OCI-LY1 (cell line): ENCODE data around the gene LRIG3.

Experiments used
- H2AFZ ChIP-seq: fragments of 200-600 bp; sonication (generic), shearing (Covaris generic); 2 replicates; pipeline ENCODE4 v1.6.0; 2014; ENCODE audit warnings: antibody characterized with exemption, mild to moderate bottlenecking, low read length
- H3F3A ChIP-seq: fragments of 200-600 bp; sonication (generic), shearing (Covaris generic); 2 replicates; pipeline ENCODE4 v1.6.0; 2014; ENCODE audit warnings: mild to moderate bottlenecking, antibody characterized with exemption, low read length, moderate library complexity; ENCODE audit not compliant: insufficient read depth
- H3K27ac ChIP-seq: fragments of 200-600 bp; sonication (generic); 2 replicates; pipeline ENCODE4 v1.5.1; 2014; ENCODE audit warnings: low read length, mixed run types, mild to moderate bottlenecking, low read depth; ENCODE audit not compliant: poor library complexity, severe bottlenecking
- H3K27me3 ChIP-seq: fragments of 200-600 bp; sonication (generic); 2 replicates; pipeline ENCODE4 v1.6.0; 2014; ENCODE audit warnings: antibody characterized with exemption, mild to moderate bottlenecking, low read length, moderate library complexity; ENCODE audit not compliant: insufficient read depth
- H3K36me3 ChIP-seq: fragments of 200-600 bp; sonication (generic); 2 replicates; pipeline ENCODE4 v1.6.1; 2014; ENCODE audit warnings: mild to moderate bottlenecking, antibody characterized with exemption, low read length, moderate library complexity, mixed read lengths; ENCODE audit not compliant: insufficient read depth
- H3K4me1 ChIP-seq: fragments of 200-600 bp; sonication (generic); 2 replicates; pipeline ENCODE4 v1.5.1; 2014; ENCODE audit warnings: mild to moderate bottlenecking, low read length, moderate library complexity; ENCODE audit not compliant: insufficient read depth, severe bottlenecking
- H3K4me2 ChIP-seq: fragments of 200-600 bp; sonication (generic), shearing (Covaris generic); 2 replicates; pipeline ENCODE4 v1.6.1; 2014; ENCODE audit warnings: low read length
- H3K4me3 ChIP-seq: fragments of 200-600 bp; sonication (generic); 2 replicates; pipeline ENCODE4 v1.5.1; 2014; ENCODE audit warnings: low read length, low read depth, mild to moderate bottlenecking, mixed read lengths; ENCODE audit not compliant: poor library complexity, severe bottlenecking
- H3K79me2 ChIP-seq: fragments of 200-600 bp; shearing (Covaris generic); 2 replicates; pipeline ENCODE4 v1.6.1; 2016; ENCODE audit warnings: mixed run types, low read length, mixed read lengths; ENCODE audit not compliant: insufficient read depth
- H3K9ac ChIP-seq: fragments of 200-600 bp; sonication (generic), shearing (Covaris generic); 2 replicates; pipeline ENCODE4 v1.6.1; 2014; ENCODE audit warnings: mild to moderate bottlenecking, low read length, mixed read lengths
- H3K9me2 ChIP-seq: fragments of 200-600 bp; sonication (generic), shearing (Covaris generic); 2 replicates; pipeline ENCODE4 v1.6.1; 2014; ENCODE audit warnings: low read depth, mild to moderate bottlenecking, low read length, mixed read lengths
- H3K9me3 ChIP-seq: fragments of 200-600 bp; shearing (Covaris generic); 2 replicates; pipeline ENCODE4 v1.6.1; 2014; ENCODE audit warnings: low read length, mixed read lengths
- H4K20me1 ChIP-seq: fragments of 200-600 bp; sonication (generic), shearing (Covaris generic); 2 replicates; pipeline ENCODE4 v1.6.0; 2016; ENCODE audit warnings: mild to moderate bottlenecking, low read length; ENCODE audit not compliant: insufficient read depth
- EZH2 ChIP-seq: fragments of 200-600 bp; sonication (generic), shearing (Covaris generic); IDR thresholded peaks from 2 replicates; pipeline ENCODE4 v1.8.0; 2017; ENCODE audit warnings: borderline replicate concordance, mixed run types, mild to moderate bottlenecking, antibody characterized with exemption, low read length, moderate library complexity, mixed read lengths
- TF ChIP-seq, protein P1 (sequence below): fragments of 200-600 bp; sonication (generic), shearing (Covaris generic); IDR thresholded peaks from 2 replicates; pipeline ENCODE4 v1.5.1; 2017; ENCODE audit warnings: mild to moderate bottlenecking, antibody characterized with exemption, low read length, moderate library complexity, mixed read lengths

The LRIG3 gene

DNA sequence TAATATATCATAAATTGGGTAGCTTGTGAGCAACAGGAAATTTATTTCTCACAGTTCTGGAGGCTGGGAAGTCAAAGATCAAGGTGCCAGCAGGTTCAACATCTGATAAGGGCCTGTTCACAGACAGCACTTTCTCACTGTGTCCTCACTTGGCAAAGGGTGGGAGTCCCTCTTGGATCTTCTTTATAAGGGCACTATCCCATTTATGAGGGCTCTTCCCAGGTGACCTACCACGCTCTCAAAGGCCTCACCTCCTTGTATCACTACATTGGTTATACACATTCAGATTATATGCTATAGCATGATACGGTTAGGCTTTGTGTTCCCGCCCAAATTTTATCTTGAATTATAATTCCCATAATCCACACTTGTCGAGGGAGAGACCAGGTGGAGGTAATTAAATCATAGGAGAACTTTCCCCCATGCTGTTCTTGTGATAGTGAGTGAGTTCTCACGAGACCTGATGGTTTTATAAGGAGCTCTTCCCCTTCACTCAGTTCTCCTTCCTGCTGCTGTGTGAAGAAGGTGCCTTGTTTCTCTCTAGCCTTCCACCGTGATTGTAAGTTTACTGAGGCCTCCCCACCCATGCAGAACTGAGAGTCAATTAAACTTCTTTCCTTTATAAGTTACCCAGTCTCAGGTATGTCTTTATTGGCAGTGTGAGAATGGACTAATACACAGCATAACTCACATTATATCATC is 19.2 kb upstream of the LRIG3 start:
- Histone ChIP-seq H3K9ac (no peak overlapping the region), H4K20me1 (no peaks in the 10 kb centered on the region), H3F3A (no peaks in the 10 kb centered on the region), H3K27me3 (no peaks in the 10 kb centered on the region), H3K27ac (no peak overlapping the region), H3K9me3 (no peaks in the 10 kb centered on the region), H3K36me3 (no peaks in the 10 kb centered on the region), H2AFZ (no peak overlapping the region), H3K4me2 (no peak overlapping the region), H3K9me2 (no peaks in the 10 kb centered on the region), H3K4me3 (no peak overlapping the region), H3K79me2 (no peaks in the 10 kb centered on the region), H3K4me1 (no peaks in the 10 kb centered on the region)
- no peak for TF ChIP-seq EZH2
- TF ChIP-seq, protein P1, sequence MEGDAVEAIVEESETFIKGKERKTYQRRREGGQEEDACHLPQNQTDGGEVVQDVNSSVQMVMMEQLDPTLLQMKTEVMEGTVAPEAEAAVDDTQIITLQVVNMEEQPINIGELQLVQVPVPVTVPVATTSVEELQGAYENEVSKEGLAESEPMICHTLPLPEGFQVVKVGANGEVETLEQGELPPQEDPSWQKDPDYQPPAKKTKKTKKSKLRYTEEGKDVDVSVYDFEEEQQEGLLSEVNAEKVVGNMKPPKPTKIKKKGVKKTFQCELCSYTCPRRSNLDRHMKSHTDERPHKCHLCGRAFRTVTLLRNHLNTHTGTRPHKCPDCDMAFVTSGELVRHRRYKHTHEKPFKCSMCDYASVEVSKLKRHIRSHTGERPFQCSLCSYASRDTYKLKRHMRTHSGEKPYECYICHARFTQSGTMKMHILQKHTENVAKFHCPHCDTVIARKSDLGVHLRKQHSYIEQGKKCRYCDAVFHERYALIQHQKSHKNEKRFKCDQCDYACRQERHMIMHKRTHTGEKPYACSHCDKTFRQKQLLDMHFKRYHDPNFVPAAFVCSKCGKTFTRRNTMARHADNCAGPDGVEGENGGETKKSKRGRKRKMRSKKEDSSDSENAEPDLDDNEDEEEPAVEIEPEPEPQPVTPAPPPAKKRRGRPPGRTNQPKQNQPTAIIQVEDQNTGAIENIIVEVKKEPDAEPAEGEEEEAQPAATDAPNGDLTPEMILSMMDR = no peak

DNA sequence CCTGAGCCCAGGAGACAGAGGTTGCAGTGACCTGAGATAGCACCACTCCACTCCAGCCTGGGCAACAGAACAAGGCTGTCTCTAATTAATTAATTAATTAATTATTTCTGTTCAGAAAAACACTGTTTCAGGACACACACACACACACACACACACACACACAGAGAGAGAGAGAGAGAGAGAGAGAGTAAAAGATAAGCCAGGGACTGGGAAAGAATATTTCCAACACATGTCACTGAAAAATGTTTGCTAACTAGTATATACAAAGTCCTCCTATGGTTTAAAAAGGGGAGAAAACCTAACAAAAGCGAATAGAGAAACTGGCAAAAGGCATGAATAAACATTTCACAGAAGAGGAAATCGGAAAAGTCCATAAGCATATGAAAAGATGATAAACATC is 18.1 kb upstream of the LRIG3 start:
- no peak overlapping the region for H3K4me3 ChIP-seq
- no peaks in the 10 kb centered on the region for H3K9me3 ChIP-seq
- TF ChIP-seq, protein P1 = no peak
- no peak for TF ChIP-seq EZH2

DNA sequence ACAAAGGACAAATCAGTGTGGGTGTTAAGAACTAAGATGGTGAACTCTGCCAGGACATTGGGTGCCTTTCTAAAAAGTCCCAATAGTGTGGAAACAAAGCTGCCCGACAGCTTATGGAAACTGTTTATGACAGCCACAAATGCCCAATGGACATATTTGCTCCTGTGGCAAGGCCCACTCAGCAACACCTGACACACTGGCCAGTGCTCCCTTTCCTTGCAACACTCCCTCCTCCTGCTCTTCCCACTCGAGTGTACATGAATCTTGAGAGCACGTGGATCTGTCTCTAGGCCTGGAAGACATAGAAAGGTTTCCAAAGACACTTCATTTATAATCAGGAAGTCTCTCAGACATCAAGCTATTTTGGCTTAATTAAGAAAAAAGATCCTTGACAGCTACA is 14.2 kb upstream of the LRIG3 start:
- H3K79me2 ChIP-seq = no peaks in the 10 kb centered on the region
- no peaks in the 10 kb centered on the region for H3F3A ChIP-seq

More for the DNA sequence above, 18.1 kb upstream of the LRIG3 start:
- Histone ChIP-seq H3K27ac (no peak overlapping the region), H3F3A (no peaks in the 10 kb centered on the region), H3K9ac (no peak overlapping the region), H4K20me1 (no peaks in the 10 kb centered on the region), H3K4me1 (no peaks in the 10 kb centered on the region), H3K4me2 (no peak overlapping the region), H3K27me3 (no peaks in the 10 kb centered on the region), H2AFZ (no peak overlapping the region), H3K79me2 (no peaks in the 10 kb centered on the region), H3K9me2 (no peaks in the 10 kb centered on the region), H3K36me3 (no peaks in the 10 kb centered on the region)

More for the DNA sequence above, 14.2 kb upstream of the LRIG3 start:
- Histone ChIP-seq H4K20me1 (no peaks in the 10 kb centered on the region), H3K9me2 (no peaks in the 10 kb centered on the region), H3K27ac (no peak overlapping the region), H3K4me1 (no peaks in the 10 kb centered on the region), H2AFZ (no peak overlapping the region), H3K9me3 (no peaks in the 10 kb centered on the region), H3K4me3 (no peak overlapping the region), H3K36me3 (no peaks in the 10 kb centered on the region), H3K9ac (no peak overlapping the region), H3K27me3 (no peaks in the 10 kb centered on the region), H3K4me2 (no peak overlapping the region)
- TF ChIP-seq EZH2 = no peak
- TF ChIP-seq, protein P1 = no peak
